Liver (tissue), 9 donors: ENCODE results near the gene USP28. TPM values are rescaled to one million over a fixed set of nuclear protein-coding genes. Genes with fewer than 3 reads are reported as not detected.

ENCODE experiments used
- DNase-seq: peaks from one replicate; pipeline ENCODE4 v3.0.0-alpha.2; 2017; ENCODE audit warnings: low spot score
- H3K27ac ChIP-seq, 2 donors: one replicate each; pipeline ENCODE4 v1.7.0; 2013; ENCODE audit warnings: inconsistent platforms in 2 of 2, low read length in 2 of 2, control low read depth in 1 of 2, low read depth in 1 of 2, mild to moderate bottlenecking in 1 of 2
- H3K27me3 ChIP-seq, 4 donors: one replicate each; pipeline versions ENCODE4 v1.6.1 to v1.7.0; 2013; ENCODE audit warnings: low read length in 3 of 4, inconsistent platforms in 1 of 4, mild to moderate bottlenecking in 1 of 4, moderate library complexity in 1 of 4; ENCODE audit not compliant: control insufficient read depth in 4 of 4, insufficient read depth in 4 of 4
- H3K36me3 ChIP-seq, 4 donors: one replicate each; pipeline versions ENCODE4 v1.6.1 to v1.7.0; 2013; ENCODE audit warnings: low read length in 3 of 4, mild to moderate bottlenecking in 3 of 4, low read depth in 1 of 4, moderate library complexity in 1 of 4; ENCODE audit not compliant: control insufficient read depth in 4 of 4, insufficient read depth in 3 of 4
- H3K4me1 ChIP-seq, 4 donors: one replicate each; pipeline versions ENCODE4 v1.6.1 to v1.7.0; 2013; ENCODE audit warnings: low read length in 3 of 4, mild to moderate bottlenecking in 3 of 4, moderate library complexity in 1 of 4; ENCODE audit not compliant: control insufficient read depth in 4 of 4, insufficient read depth in 4 of 4
- H3K4me3 ChIP-seq, 3 donors: one replicate each; pipeline versions ENCODE4 v1.6.1 to v1.7.0; 2013; ENCODE audit warnings: low read length in 3 of 3, control low read depth in 1 of 3, low read depth in 1 of 3, mild to moderate bottlenecking in 1 of 3
- H3K9ac ChIP-seq, 2 donors: one replicate each; pipeline ENCODE4 v1.7.0; 2013; ENCODE audit warnings: low read length in 2 of 2, mild to moderate bottlenecking in 2 of 2, moderate library complexity in 2 of 2, control low read depth in 1 of 2, low read depth in 1 of 2
- H3K9me3 ChIP-seq, 4 donors: one replicate each; pipeline versions ENCODE4 v1.6.1 to v1.7.0; 2013; ENCODE audit warnings: low read length in 3 of 4; ENCODE audit not compliant: control insufficient read depth in 4 of 4
- CTCF ChIP-seq: fragments of 150-350 bp; IDR thresholded peaks from 2 replicates; pipeline ENCODE4 v1.5.1; 2017; ENCODE audit warnings: improper control_type of control experiment, low read depth, low read length; ENCODE audit not compliant: missing input control
- EGR1 ChIP-seq, 2 donors: IDR thresholded peaks; 2 replicates each; pipeline ENCODE4 v1.6.1; 2016 to 2018; ENCODE audit warnings: antibody characterized with exemption in 2 of 2, low read depth in 2 of 2
- FOXA1 ChIP-seq: IDR thresholded peaks from 2 replicates; pipeline ENCODE4 v1.6.1; 2016; ENCODE audit warnings: antibody characterized with exemption
- FOXA2 ChIP-seq: IDR thresholded peaks from 2 replicates; pipeline ENCODE4 v1.6.1; 2016; ENCODE audit warnings: antibody characterized with exemption
- GABPA ChIP-seq, 2 donors: IDR thresholded peaks in 1 of 2; conservative IDR thresholded peaks in 1 of 2; 2 replicates each; pipeline ENCODE4 v1.6.1; 2016; ENCODE audit warnings: antibody characterized with exemption in 2 of 2, mild to moderate bottlenecking in 1 of 2, moderate library complexity in 1 of 2
- HNF4A ChIP-seq, 2 donors: conservative IDR thresholded peaks; 2 replicates each; pipeline ENCODE4 v1.6.1; 2016; ENCODE audit warnings: antibody characterized with exemption in 2 of 2, mild to moderate bottlenecking in 2 of 2
- HNF4G ChIP-seq: IDR thresholded peaks from 2 replicates; pipeline ENCODE4 v1.6.1; 2016; ENCODE audit warnings: antibody characterized with exemption
- JUND ChIP-seq, 2 donors: IDR thresholded peaks; 2 replicates each; pipeline ENCODE4 v1.6.1; 2016; ENCODE audit warnings: antibody characterized with exemption in 2 of 2
- NR2F2 ChIP-seq: IDR thresholded peaks from 2 replicates; pipeline ENCODE4 v1.6.1; 2016; ENCODE audit warnings: antibody characterized with exemption
- RAD21 ChIP-seq, 2 donors: IDR thresholded peaks; 2 replicates each; pipeline ENCODE4 v1.6.1; 2016; ENCODE audit warnings: antibody characterized with exemption in 2 of 2, mild to moderate bottlenecking in 2 of 2
- REST ChIP-seq: IDR thresholded peaks from 2 replicates; pipeline ENCODE4 v1.6.1; 2016; ENCODE audit warnings: antibody characterized with exemption, mild to moderate bottlenecking
- RXRA ChIP-seq, 2 donors: IDR thresholded peaks; 2 replicates each; pipeline ENCODE4 v1.6.1; 2017 to 2018; ENCODE audit warnings: antibody characterized with exemption in 2 of 2, mild to moderate bottlenecking in 1 of 2
- SP1 ChIP-seq: IDR thresholded peaks from 2 replicates; pipeline ENCODE4 v1.6.1; 2018; ENCODE audit warnings: antibody characterized with exemption, mild to moderate bottlenecking
- TAF1 ChIP-seq: conservative IDR thresholded peaks from 2 replicates; pipeline ENCODE4 v1.6.1; 2016; ENCODE audit warnings: antibody characterized with exemption, mild to moderate bottlenecking
- YY1 ChIP-seq: IDR thresholded peaks from 2 replicates; pipeline ENCODE4 v1.6.1; 2016; ENCODE audit warnings: antibody characterized with exemption, mild to moderate bottlenecking
- WGBS: extraction: QIAGEN DNeasy Blood & Tissue Kit; methylation state at CpG from one replicate; pipeline ENCODE4 v1.1.7; 2013; 5-methylcytosine and 5-hydroxymethylcytosine counted together
- polyA plus RNA-seq, 2 donors: library from polyadenylated mRNA; stranded (reverse) in 1 of 2; unstranded in 1 of 2; fragments of 200-250 nt in 1 of 2; fragments of >200 nt in 1 of 2; fragmentation: Nextera tagmentation in 1 of 2; extraction: Ambion mirVana in 1 of 2; gene quantifications; one replicate each; pipeline versions ENCODE4 v1.2.1 to v1.2.3, GENCODE V29; 2013 to 2015
- total RNA-seq, 2 donors: library from RNA; depleted of rRNA; stranded (reverse); fragments of >200 nt; gene quantifications; one replicate each; pipeline ENCODE4 v1.2.3, GENCODE V29; 2014
- TF ChIP-seq, protein P1 (sequence below): IDR thresholded peaks from 2 replicates; pipeline ENCODE4 v1.6.1; 2016; ENCODE audit warnings: antibody characterized with exemption
- TF ChIP-seq, protein P2 (sequence below): IDR thresholded peaks from 2 replicates; pipeline ENCODE4 v1.6.1; 2016; ENCODE audit warnings: antibody characterized with exemption
- TF ChIP-seq, protein P3 (sequence below): IDR thresholded peaks from 2 replicates; pipeline ENCODE4 v1.6.1; 2016; ENCODE audit warnings: antibody characterized with exemption
- donor health status: healthy.
- donor health status: healthy.
- donor health status: healthy.
- donor health status: healthy.
- donor health status: healthy.

Gene USP28
- total and polyA plus RNA-seq, 4 donors = 5.1 to 20.3 (median 8.8) TPM

DNA sequence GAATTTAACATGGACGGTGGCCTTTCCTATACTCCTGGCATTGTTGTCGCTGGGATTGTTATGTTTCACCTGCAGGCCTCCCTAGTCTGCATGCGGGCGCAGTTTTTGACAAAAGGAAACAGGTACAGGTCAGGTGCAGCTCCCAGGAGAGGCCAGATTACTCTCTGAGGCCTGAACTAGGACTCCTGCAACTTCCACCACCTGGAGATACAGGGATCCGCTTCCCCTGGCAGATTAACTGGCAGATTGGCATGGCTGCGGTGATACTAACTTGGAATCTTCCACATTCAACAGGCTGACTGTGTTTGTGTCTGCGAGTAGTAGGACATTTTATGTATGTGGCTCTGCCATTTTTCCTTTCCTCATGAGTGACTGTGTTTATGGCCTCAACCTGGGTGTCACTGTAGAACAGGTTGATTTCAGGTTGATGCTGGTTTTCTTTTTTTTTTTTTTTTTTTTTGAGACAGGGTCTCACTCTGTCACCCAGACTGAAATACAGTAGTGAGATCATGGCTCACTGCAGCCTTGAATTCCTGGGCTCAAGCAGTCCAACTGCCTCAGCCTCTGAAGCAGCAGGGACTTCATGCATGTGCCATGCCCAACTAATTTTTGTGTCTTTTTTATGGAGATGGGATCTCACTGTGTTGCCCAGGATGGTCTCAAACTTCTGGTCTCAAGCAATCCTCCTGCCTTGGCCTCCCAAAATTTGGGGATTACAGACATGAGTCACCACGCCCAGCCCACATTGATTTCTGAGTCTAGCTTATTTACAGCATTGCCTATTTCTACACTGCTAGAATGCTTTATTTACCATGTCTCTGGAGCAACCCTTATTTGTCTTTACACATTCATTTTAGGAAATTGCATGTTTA, 1.7 kb upstream of the USP28 start:
- 98% methylated on average over 8 of the region's 8 CpGs for WGBS
- TF ChIP-seq, protein P1, sequence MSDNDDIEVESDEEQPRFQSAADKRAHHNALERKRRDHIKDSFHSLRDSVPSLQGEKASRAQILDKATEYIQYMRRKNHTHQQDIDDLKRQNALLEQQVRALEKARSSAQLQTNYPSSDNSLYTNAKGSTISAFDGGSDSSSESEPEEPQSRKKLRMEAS = no peak
- no peak for TF ChIP-seq HNF4G
- TF ChIP-seq SP1 = no peak
- no peak for TF ChIP-seq NR2F2
- TF ChIP-seq GABPA (IDR thresholded peaks at IDR 0.05 in 1 of 2, conservative IDR thresholded peaks at IDR 0.05 in 1 of 2) = no peak
- no peak for TF ChIP-seq TAF1
- no peak for TF ChIP-seq CTCF
- no peak for TF ChIP-seq HNF4A (conservative IDR thresholded peaks at IDR 0.05)
- TF ChIP-seq RAD21 (IDR thresholded peaks at IDR 0.05) = no peak
- TF ChIP-seq JUND (IDR thresholded peaks at IDR 0.05) = no peak
- no peak for TF ChIP-seq RXRA (IDR thresholded peaks at IDR 0.05)
- TF ChIP-seq FOXA2 = no peak
- TF ChIP-seq FOXA1 = no peak
- TF ChIP-seq, protein P2, sequence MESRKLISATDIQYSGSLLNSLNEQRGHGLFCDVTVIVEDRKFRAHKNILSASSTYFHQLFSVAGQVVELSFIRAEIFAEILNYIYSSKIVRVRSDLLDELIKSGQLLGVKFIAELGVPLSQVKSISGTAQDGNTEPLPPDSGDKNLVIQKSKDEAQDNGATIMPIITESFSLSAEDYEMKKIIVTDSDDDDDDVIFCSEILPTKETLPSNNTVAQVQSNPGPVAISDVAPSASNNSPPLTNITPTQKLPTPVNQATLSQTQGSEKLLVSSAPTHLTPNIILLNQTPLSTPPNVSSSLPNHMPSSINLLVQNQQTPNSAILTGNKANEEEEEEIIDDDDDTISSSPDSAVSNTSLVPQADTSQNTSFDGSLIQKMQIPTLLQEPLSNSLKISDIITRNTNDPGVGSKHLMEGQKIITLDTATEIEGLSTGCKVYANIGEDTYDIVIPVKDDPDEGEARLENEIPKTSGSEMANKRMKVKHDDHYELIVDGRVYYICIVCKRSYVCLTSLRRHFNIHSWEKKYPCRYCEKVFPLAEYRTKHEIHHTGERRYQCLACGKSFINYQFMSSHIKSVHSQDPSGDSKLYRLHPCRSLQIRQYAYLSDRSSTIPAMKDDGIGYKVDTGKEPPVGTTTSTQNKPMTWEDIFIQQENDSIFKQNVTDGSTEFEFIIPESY = no peak
- TF ChIP-seq YY1 = no peak
- TF ChIP-seq REST = no peak
- no peak for TF ChIP-seq EGR1 (IDR thresholded peaks at IDR 0.05; ENCODE audit: low read depth in 2 of 2)
- TF ChIP-seq, protein P3, sequence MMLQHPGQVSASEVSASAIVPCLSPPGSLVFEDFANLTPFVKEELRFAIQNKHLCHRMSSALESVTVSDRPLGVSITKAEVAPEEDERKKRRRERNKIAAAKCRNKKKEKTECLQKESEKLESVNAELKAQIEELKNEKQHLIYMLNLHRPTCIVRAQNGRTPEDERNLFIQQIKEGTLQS = no peak
- Histone ChIP-seq H3K4me3 (no peak overlapping the region), H3K4me1 (peaks cover 2 to 10% (median 7%) of the 10 kb centered on the region in 4 donors), H3K9me3 (no peaks in the 10 kb centered on the region), H3K27ac (no peak overlapping the region), H3K9ac (no peak overlapping the region), H3K36me3 (no peaks in the 10 kb centered on the region), H3K27me3 (no peaks in the 10 kb centered on the region)
- DNase-seq = no peak
